Activated naive CD8-positive, alpha-beta T cell (primary cell): Measurements from ENCODE around the gene SUGP2.

ENCODE experiments used
- H3K27ac Mint-ChIP-seq: one replicate; pipeline ENCODE4 v1.8.0; 2021; ENCODE audit warnings: mixed read lengths
- H3K27me3 Mint-ChIP-seq: one replicate; pipeline ENCODE4 v1.8.0; 2021; ENCODE audit warnings: mixed read lengths
- H3K36me3 Mint-ChIP-seq: one replicate; pipeline ENCODE4 v1.8.0; 2021; ENCODE audit warnings: mixed read lengths
- H3K4me1 Mint-ChIP-seq: one replicate; pipeline ENCODE4 v1.8.0; 2021; ENCODE audit warnings: low read depth, mixed read lengths
- H3K4me3 Mint-ChIP-seq: one replicate; pipeline ENCODE4 v1.8.0; 2021; ENCODE audit warnings: mild to moderate bottlenecking, mixed read lengths
- H3K9me3 Mint-ChIP-seq: one replicate; pipeline ENCODE4 v1.8.0; 2021; ENCODE audit warnings: low read depth, mixed read lengths

SUGP2 gene

DNA sequence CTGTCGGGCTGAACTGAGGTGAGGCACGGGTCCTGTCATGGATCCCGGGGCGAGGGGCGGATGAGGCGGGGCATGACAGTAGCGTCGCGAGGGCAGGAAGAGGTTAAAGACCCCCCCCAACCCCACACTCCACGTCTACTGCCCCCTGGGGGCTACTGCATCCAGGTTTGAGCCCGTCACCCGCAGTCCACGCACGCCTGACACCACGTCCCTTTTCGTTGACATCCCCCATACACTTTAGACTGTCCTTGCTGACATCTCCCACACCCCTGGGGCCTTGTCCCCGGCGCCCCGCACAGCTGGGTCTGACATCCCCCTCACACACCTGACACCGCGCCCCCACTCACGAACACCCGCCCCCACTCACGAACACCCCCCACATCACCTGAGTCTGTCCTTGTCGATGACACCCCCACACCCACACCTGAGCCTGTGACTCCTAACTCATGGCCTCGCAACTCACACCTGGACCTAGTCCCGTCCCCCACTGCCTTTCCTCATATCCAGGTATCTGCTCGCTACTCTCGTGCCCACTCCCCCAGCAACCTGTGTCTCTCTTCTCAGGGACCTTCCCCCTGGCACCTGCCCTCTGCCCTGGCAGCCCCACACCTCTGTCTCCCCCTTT, 30.9 kb upstream of the SUGP2 start:
- peak overlapping the region; percentile 51 for H3K27ac Mint-ChIP-seq
- peaks cover 43% of the 10 kb centered on the region for H3K4me1 Mint-ChIP-seq
- H3K36me3 Mint-ChIP-seq, result peaks cover 2% of the 10 kb centered on the region
- H3K4me3 Mint-ChIP-seq, result peak overlapping the region; percentile 89
- no peaks in the 10 kb centered on the region for H3K27me3 Mint-ChIP-seq
- H3K9me3 Mint-ChIP-seq, result no peaks in the 10 kb centered on the region

DNA sequence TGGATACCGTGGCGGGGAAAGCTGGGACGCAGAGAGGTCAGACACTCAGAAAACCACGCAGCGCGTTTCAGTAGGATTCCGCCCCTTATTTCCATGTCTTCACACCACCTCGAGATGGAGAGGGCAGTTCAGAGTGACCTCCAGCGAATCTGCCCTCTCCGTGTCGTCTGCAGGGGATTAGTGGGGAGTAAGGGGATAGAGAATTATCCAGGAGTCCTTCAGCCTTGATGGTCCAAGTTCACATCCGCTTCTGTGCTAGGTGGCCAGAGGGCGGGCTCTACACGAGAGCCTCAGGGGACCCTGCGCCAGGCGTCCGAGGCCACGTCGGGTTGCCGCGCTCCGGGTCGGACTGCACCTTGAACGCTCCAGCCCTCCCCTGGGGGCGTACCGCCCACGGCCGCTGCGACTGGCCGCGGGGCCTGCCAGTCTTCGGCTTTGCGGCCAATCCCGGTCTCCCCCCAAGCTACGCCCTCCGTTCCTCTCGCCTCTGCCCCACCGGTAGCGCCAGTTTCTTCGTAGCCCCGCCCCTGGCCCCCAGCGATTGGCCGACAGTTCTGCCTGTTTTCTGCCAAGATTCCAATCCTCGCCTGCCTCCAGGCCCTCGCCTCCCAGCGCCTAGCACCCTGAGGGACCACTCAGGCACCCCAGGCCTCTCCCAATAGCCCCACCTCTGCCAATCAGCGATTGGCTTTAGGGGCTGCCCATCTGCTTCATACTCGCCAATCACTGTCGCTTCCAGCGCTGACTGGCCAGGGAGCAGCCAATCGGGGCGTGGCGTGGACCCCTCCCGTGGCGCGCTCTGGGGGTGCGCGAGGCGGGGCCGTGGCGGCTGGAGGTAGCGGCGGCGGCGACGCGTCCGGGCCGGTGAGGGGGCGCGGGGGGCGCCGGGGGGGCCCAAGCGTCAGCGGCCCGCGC, 30.1 kb upstream of the SUGP2 start, which contains the start of gene SLC25A42:
SLC25A42 (plus strand) TSS at position 812 of the 915 bp plus-strand sequence. CDS start 32,131 bp downstream, outside the sequence.
- Mint-ChIP-seq H3K36me3 (peaks cover 2% of the 10 kb centered on the region), H3K4me3 (peak within 1 kb of the TSS; percentile 89), H3K27ac (peak within 1 kb of the TSS; percentile 94), H3K27me3 (no peaks in the 10 kb centered on the region), H3K9me3 (no peaks in the 10 kb centered on the region), H3K4me1 (peaks cover 38% of the 10 kb centered on the region)

- peak overlapping the region; percentile 94 for H3K27ac Mint-ChIP-seq
- no peaks in the 10 kb centered on the region for H3K27me3 Mint-ChIP-seq
- H3K4me3 Mint-ChIP-seq, result peak overlapping the region; percentile 89
- peaks cover 35% of the 10 kb centered on the region for H3K4me1 Mint-ChIP-seq
- no peaks in the 10 kb centered on the region for H3K9me3 Mint-ChIP-seq
- peaks cover 2% of the 10 kb centered on the region for H3K36me3 Mint-ChIP-seq
These were observed 29.3 kb upstream of the SUGP2 start for GRCh38 chr19:19062454-19063182.

GRCh38 chr19:19061506-19061905, 28.2 kb upstream of the SUGP2 start:
- Mint-ChIP-seq H3K36me3 (peaks cover 2% of the 10 kb centered on the region), H3K4me1 (peaks cover 28% of the 10 kb centered on the region), H3K9me3 (no peaks in the 10 kb centered on the region), H3K27me3 (no peaks in the 10 kb centered on the region), H3K27ac (no peak overlapping the region), H3K4me3 (no peak overlapping the region)

DNA sequence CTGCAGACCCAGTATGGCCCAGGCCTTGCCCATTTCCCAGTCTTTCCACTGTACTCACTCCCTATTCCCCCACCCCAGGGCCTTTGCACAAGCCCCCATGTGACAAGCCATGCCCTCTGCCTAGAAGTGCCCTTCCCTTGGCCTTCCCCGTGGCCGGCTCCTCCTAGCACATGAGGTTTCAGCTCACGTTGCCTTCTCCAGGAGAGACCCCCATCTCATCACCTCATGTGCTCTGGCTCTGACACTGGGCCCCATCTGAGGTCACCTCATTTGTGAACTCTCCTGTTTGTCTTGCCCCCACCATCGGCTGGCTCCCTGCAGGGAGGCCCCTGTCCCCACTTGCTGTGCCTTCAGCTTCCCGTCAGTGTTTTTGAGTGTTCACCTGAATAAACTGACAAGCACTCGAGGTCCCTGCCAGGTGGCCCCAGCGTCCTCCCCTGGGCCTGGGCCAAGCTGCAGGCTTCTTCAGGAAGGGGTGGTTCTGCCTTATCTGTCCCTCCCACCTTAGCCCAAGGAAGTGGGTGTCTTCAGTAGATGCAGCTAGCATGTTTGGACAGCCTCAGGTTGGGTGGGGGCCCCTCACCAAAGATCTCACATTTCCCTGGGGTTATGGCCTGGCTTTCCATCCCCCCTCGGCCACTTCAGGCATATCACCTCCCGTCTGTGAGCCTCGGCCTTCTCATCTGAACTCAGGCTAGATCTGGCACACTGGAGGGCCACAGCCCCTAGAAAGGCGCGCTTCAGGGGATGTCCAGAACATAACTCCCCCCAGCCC, 26.7 kb upstream of the SUGP2 start:
- H3K4me1 Mint-ChIP-seq, result peaks cover 22% of the 10 kb centered on the region
- H3K9me3 Mint-ChIP-seq, result no peaks in the 10 kb centered on the region
- H3K27me3 Mint-ChIP-seq, result no peaks in the 10 kb centered on the region
- peaks cover 2% of the 10 kb centered on the region for H3K36me3 Mint-ChIP-seq
- H3K27ac Mint-ChIP-seq, result no peak overlapping the region
- no peak overlapping the region for H3K4me3 Mint-ChIP-seq

GRCh38 chr19:19059018-19059836, 25.9 kb upstream of the SUGP2 start:
- Mint-ChIP-seq H3K9me3 (no peaks in the 10 kb centered on the region), H3K27me3 (no peaks in the 10 kb centered on the region), H3K27ac (peak overlapping the region; percentile 34), H3K4me3 (no peak overlapping the region), H3K4me1 (peaks cover 15% of the 10 kb centered on the region), H3K36me3 (peaks cover 2% of the 10 kb centered on the region)

- no peaks in the 10 kb centered on the region for H3K27me3 Mint-ChIP-seq
- H3K4me1 Mint-ChIP-seq, result peaks cover 8% of the 10 kb centered on the region
- no peak overlapping the region for H3K27ac Mint-ChIP-seq
- H3K9me3 Mint-ChIP-seq, result no peaks in the 10 kb centered on the region
- H3K4me3 Mint-ChIP-seq, result no peak overlapping the region
- peaks cover 2% of the 10 kb centered on the region for H3K36me3 Mint-ChIP-seq
These were observed 24.4 kb upstream of the SUGP2 start for GRCh38 chr19:19057720-19058119.

DNA sequence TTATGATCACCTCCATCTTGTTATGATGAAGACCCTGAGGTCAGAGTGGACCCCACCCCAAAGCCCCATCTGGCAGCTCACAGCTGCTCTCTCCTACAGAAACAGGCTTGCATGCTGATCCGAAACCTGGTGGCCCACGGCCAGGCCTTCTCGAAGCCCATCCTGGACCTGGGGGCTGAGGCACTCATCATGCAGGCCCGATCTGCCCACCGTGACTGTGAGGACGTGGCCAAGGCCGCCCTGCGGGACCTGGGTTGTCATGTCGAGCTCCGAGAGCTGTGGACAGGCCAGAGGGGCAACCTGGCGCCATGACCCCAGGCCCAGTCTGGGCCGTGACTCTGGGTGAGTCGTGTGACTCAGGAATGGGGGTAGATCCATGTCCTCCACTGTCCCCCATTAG, 24.0 kb upstream of the SUGP2 start:
- Mint-ChIP-seq H3K4me1 (peaks cover 4% of the 10 kb centered on the region), H3K4me3 (no peak overlapping the region), H3K27ac (no peak overlapping the region), H3K9me3 (no peaks in the 10 kb centered on the region), H3K27me3 (no peaks in the 10 kb centered on the region), H3K36me3 (peaks cover 2% of the 10 kb centered on the region)

DNA sequence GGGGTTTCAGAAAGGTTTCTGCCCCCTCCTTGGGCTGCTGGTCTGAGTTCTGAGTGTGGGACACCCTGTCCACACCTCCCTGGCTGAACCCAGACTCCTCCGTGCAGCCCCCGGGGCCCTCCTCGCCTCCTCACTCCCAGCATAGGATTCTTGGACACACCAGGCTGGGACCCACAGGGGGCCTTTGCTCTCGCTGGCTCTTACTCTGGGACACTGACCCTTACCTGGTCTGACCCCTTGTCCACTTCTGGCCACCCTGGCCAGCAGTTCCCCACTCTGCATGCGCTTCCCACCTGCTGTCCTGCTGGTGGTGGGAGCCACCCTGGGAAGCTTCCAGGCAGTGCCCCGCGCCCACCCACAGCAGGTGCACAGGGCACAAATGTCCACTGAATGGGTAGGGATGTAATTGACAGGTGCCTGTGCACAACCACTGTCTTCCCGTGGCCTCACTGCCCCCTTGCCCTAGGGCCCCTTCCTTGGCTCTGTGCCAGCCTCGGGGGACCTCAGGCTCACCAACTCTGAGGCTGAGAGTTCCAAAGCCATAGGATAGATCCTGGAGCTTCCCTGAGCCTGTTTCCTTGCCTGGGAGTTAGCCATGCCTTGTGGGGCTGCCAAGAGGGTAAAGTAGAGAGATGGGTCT, 23.4 kb upstream of the SUGP2 start:
- no peak overlapping the region for H3K4me3 Mint-ChIP-seq
- no peaks in the 10 kb centered on the region for H3K27me3 Mint-ChIP-seq
- H3K27ac Mint-ChIP-seq, result no peak overlapping the region
- H3K9me3 Mint-ChIP-seq, result no peaks in the 10 kb centered on the region
- H3K36me3 Mint-ChIP-seq, result peaks cover 2% of the 10 kb centered on the region
- H3K4me1 Mint-ChIP-seq, result peaks cover 1% of the 10 kb centered on the region

DNA sequence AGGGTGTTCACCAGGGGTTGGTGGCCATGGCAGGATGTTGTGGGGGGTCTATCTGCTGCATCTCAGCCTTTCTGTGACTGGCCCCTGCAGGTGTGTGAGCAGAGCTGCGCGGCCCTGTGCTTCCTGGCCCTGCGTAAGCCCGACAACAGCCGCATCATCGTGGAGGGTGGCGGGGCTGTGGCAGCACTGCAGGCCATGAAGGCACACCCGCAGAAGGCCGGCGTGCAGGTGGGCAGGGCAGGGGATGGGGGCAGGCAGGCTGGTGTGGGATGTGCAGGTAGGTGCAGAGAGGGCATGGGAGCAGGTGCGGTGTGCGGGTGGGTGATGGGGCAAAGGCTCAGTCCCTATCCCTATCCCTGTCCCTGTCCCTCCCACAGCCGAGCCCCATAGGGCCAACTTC, 22.4 kb upstream of the SUGP2 start:
- no peak overlapping the region for H3K27ac Mint-ChIP-seq
- no peaks in the 10 kb centered on the region for H3K27me3 Mint-ChIP-seq
- no peak overlapping the region for H3K4me3 Mint-ChIP-seq
- H3K9me3 Mint-ChIP-seq, result no peaks in the 10 kb centered on the region
- H3K4me1 Mint-ChIP-seq, result no peaks in the 10 kb centered on the region
- H3K36me3 Mint-ChIP-seq, result peaks cover 2% of the 10 kb centered on the region

- H3K4me1 Mint-ChIP-seq, result no peaks in the 10 kb centered on the region
- H3K9me3 Mint-ChIP-seq, result no peaks in the 10 kb centered on the region
- no peaks in the 10 kb centered on the region for H3K27me3 Mint-ChIP-seq
- H3K4me3 Mint-ChIP-seq, result no peak overlapping the region
- peaks cover 2% of the 10 kb centered on the region for H3K36me3 Mint-ChIP-seq
- H3K27ac Mint-ChIP-seq, result no peak overlapping the region
These were observed 21.7 kb upstream of the SUGP2 start for GRCh38 chr19:19054939-19055440.

GRCh38 chr19:19054315-19054938, 21.1 kb upstream of the SUGP2 start:
- Mint-ChIP-seq H3K27me3 (no peaks in the 10 kb centered on the region), H3K9me3 (no peaks in the 10 kb centered on the region), H3K36me3 (peaks cover 3% of the 10 kb centered on the region), H3K4me1 (no peaks in the 10 kb centered on the region), H3K4me3 (no peak overlapping the region), H3K27ac (no peak overlapping the region)
